ENCODE measurements around the gene UFSP2.
A peak's percentile ranks its signal among the peaks of the same experiment; 100 is the strongest.

The UFSP2 gene

DNA sequence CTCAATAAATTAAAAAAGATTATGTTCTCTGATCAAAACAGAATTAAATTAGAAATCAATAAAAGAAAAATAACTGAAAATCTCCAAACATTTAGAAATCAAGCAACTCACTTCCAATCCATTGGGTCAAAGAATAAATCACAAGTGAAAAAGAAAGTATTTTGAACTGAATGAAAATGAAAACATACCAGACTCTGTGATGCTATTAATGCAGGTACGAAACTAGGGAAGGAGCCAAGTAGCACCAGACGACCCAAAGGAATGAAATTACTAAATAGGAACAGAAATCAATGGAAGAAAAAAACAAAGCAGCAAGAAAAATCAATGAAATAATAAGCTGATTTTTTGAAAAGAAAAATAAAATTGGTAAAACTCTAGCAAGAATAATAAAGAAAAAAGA lies 30.4 kb upstream of the UFSP2 start:
- Histone ChIP-seq H3K4me2 (ENCODE audit: low read depth, low read length, poor library complexity, severe bottlenecking) (peak overlapping the region; percentile 3), H3K36me3 (ENCODE audit: low read length) (peaks cover 46% of the 10 kb centered on the region), H3K9ac (ENCODE audit: low read length) (no peak overlapping the region), H3K27ac (ENCODE audit: low read depth, low read length) (no peak overlapping the region), H3K4me3 (ENCODE audit: insufficient read depth, low read length, poor library complexity, severe bottlenecking) (no peak overlapping the region), H3F3A (ENCODE audit: insufficient read depth) (peaks cover 6% of the 10 kb centered on the region; the same call in 1 of the 2 replicates), H3K9me2 (replicated peaks; ENCODE audit: insufficient read depth, low read length) (no peaks in the 10 kb centered on the region), H4K20me1 (ENCODE audit: low read depth, low read length) (no peaks in the 10 kb centered on the region), H3K79me2 (ENCODE audit: insufficient read depth, low read length) (peaks cover 28% of the 10 kb centered on the region; the same call in 1 of the 2 replicates), H3K27me3 (ENCODE audit: low read length) (no peaks in the 10 kb centered on the region), H2AFZ (ENCODE audit: low read depth, low read length, severe bottlenecking) (no peak overlapping the region), H3K9me3 (ENCODE audit: insufficient read depth, low read length) (no peaks in the 10 kb centered on the region)
- no peak for TF ChIP-seq EZH2phosphoT487 (conservative IDR thresholded peaks at IDR 0.05; ENCODE audit: low read length)
- TF ChIP-seq, protein P1, sequence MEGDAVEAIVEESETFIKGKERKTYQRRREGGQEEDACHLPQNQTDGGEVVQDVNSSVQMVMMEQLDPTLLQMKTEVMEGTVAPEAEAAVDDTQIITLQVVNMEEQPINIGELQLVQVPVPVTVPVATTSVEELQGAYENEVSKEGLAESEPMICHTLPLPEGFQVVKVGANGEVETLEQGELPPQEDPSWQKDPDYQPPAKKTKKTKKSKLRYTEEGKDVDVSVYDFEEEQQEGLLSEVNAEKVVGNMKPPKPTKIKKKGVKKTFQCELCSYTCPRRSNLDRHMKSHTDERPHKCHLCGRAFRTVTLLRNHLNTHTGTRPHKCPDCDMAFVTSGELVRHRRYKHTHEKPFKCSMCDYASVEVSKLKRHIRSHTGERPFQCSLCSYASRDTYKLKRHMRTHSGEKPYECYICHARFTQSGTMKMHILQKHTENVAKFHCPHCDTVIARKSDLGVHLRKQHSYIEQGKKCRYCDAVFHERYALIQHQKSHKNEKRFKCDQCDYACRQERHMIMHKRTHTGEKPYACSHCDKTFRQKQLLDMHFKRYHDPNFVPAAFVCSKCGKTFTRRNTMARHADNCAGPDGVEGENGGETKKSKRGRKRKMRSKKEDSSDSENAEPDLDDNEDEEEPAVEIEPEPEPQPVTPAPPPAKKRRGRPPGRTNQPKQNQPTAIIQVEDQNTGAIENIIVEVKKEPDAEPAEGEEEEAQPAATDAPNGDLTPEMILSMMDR (IDR thresholded peaks at IDR 0.05; ENCODE audit: insufficient read depth, low read length, poor library complexity, severe bottlenecking) = no peak

DNA sequence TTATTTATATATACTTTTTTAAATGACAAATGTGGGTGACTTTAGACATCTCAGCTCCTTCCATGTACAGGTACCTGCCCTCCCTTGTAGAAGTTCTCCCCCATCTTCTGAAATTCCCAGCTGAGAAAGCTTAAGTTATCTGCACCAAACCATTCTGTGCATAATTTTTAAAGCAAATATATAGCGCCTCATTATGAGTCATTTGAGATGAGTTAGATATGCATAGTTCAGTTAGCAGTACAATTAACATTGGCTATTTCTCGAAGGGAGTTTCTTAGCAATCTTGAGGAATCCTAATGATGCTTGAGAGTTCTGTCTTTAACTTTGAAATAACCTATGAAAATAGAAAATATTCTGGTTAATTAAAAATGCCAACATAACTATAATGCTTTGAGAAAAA lies 19.4 kb upstream of the UFSP2 start:
- Histone ChIP-seq H3K36me3 (ENCODE audit: low read length) (peaks cover 5% of the 10 kb centered on the region; the same call in 1 of the 2 replicates), H3K9me3 (ENCODE audit: insufficient read depth, low read length) (no peaks in the 10 kb centered on the region), H3K79me2 (ENCODE audit: insufficient read depth, low read length) (no peaks in the 10 kb centered on the region), H3K4me2 (ENCODE audit: low read depth, low read length, poor library complexity, severe bottlenecking) (no peak overlapping the region), H3K27me3 (ENCODE audit: low read length) (no peaks in the 10 kb centered on the region), H2AFZ (ENCODE audit: low read depth, low read length, severe bottlenecking) (no peak overlapping the region), H4K20me1 (ENCODE audit: low read depth, low read length) (no peaks in the 10 kb centered on the region), H3K9ac (ENCODE audit: low read length) (no peak overlapping the region), H3K27ac (ENCODE audit: low read depth, low read length) (no peak overlapping the region), H3K9me2 (replicated peaks; ENCODE audit: insufficient read depth, low read length) (no peaks in the 10 kb centered on the region), H3F3A (ENCODE audit: insufficient read depth) (peaks cover 29% of the 10 kb centered on the region; the same call in 1 of the 2 replicates), H3K4me3 (ENCODE audit: insufficient read depth, low read length, poor library complexity, severe bottlenecking) (no peak overlapping the region)
- no peak for TF ChIP-seq EZH2phosphoT487 (conservative IDR thresholded peaks at IDR 0.05; ENCODE audit: low read length)
- TF ChIP-seq, protein P1 (IDR thresholded peaks at IDR 0.05; ENCODE audit: insufficient read depth, low read length, poor library complexity, severe bottlenecking) = no peak

DNA sequence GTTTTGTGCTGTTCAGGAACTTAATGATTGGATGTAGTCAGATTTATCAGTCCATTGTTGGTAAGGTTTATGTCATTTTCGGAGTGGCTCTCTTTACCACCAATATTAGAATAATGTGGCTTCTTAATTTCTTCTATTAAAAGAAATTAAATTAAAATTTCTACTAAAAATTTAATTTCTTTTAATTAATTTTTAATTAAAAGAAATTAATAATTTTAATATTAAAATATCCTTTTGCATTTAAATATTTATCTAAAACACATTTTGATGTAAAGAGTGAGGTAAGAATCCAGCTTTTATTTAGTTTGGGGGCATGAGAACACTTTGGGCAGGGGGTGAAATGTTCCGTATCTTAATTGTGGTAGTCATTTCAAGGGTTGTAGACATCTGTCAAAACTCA lies 15.7 kb upstream of the UFSP2 start:
- no peak overlapping the region for H3K27ac ChIP-seq (ENCODE audit: low read depth, low read length)
- no peak for TF ChIP-seq EZH2phosphoT487 (conservative IDR thresholded peaks at IDR 0.05; ENCODE audit: low read length)
- TF ChIP-seq, protein P1 (IDR thresholded peaks at IDR 0.05; ENCODE audit: insufficient read depth, low read length, poor library complexity, severe bottlenecking) = no peak

More for the DNA sequence above, 15.7 kb upstream of the UFSP2 start:
- Histone ChIP-seq H3K9me3 (ENCODE audit: insufficient read depth, low read length) (no peaks in the 10 kb centered on the region), H4K20me1 (ENCODE audit: low read depth, low read length) (no peaks in the 10 kb centered on the region), H3K79me2 (ENCODE audit: insufficient read depth, low read length) (no peaks in the 10 kb centered on the region), H3K27me3 (ENCODE audit: low read length) (no peaks in the 10 kb centered on the region), H3K4me3 (ENCODE audit: insufficient read depth, low read length, poor library complexity, severe bottlenecking) (no peak overlapping the region), H3F3A (ENCODE audit: insufficient read depth) (peaks cover 29% of the 10 kb centered on the region; the same call in 1 of the 2 replicates), H3K9me2 (replicated peaks; ENCODE audit: insufficient read depth, low read length) (no peaks in the 10 kb centered on the region), H3K4me2 (ENCODE audit: low read depth, low read length, poor library complexity, severe bottlenecking) (no peak overlapping the region), H3K36me3 (ENCODE audit: low read length) (peaks cover 5% of the 10 kb centered on the region; the same call in 1 of the 2 replicates), H3K9ac (ENCODE audit: low read length) (no peak overlapping the region), H2AFZ (ENCODE audit: low read depth, low read length, severe bottlenecking) (no peak overlapping the region)

Measured in SU-DHL-6 (cell line).